ENCODE results near the gene ALG9. TPM values are rescaled to one million over a fixed set of nuclear protein-coding genes. Genes with fewer than 3 reads are reported as not detected.

ALG9 gene
- polyA plus RNA-seq, 1 donor (not counting 4 experiments of a cell fraction or from before 2014, with no cell fraction given): 27.2 TPM

- Histone ChIP-seq H3K4me2 (ENCODE audit: control insufficient read depth, extremely low read depth, insufficient read depth, low read depth, low read length) (peak within 1 kb of the TSS; percentile 88), H3K4me3 (ENCODE audit: control insufficient read depth in 2 of 3, extremely low read depth in 1 of 3, insufficient read depth in 2 of 3, low read depth in 1 of 3, low read length in 3 of 3) (peak within 1 kb of the TSS; percentile 13 to 76 (median 63)), H3K9me3 (ENCODE audit: control insufficient read depth, low read depth, low read length) (no peaks in the 10 kb centered on the region), H3K27ac (ENCODE audit: control insufficient read depth, insufficient read depth, low read length) (no peak within 1 kb of the TSS), H3K79me2 (ENCODE audit: control insufficient read depth, insufficient read depth, low read length) (no peaks in the 10 kb centered on the region), H3K4me1 (ENCODE audit: control insufficient read depth, extremely low read depth, insufficient read depth, low read length) (peaks cover 15% of the 10 kb centered on the region), H3K9ac (ENCODE audit: control insufficient read depth, extremely low read depth, insufficient read depth, low read length) (peak within 1 kb of the TSS; percentile 41), H3K36me3 (ENCODE audit: control insufficient read depth in 2 of 2, extremely low read depth in 1 of 2, insufficient read depth in 2 of 2, low read length in 2 of 2) (no peaks in the 10 kb centered on the region), H3K9me1 (ENCODE audit: control insufficient read depth, extremely low read depth, insufficient read depth, low read length) (no peaks in the 10 kb centered on the region), H2AFZ (ENCODE audit: control insufficient read depth, low read length) (peak within 1 kb of the TSS; percentile 100), H4K20me1 (ENCODE audit: control insufficient read depth, extremely low read depth, insufficient read depth, low read length) (no peaks in the 10 kb centered on the region), H3K27me3 (ENCODE audit: control insufficient read depth, extremely low read depth, insufficient read depth, low read length) (peaks cover 3% of the 10 kb centered on the region)
- dilution Hi-C loops (cut with MboI; ENCODE audit: extremely low pct_ligation_motif_present, low sequenced_read_pairs): no loop called here
- TF ChIP-seq EZH2 (IDR thresholded peaks at IDR 0.05; ENCODE audit: low read length): no peak
- peak in 1 of 3 experiments; percentile 4 for TF ChIP-seq CTCF (optimal IDR thresholded peaks at IDR 0.05 in 1 of 3, IDR thresholded peaks at IDR 0.05 in 1 of 3, conservative IDR thresholded peaks at IDR 0.05 in 1 of 3; ENCODE audit: extremely low read depth in 1 of 3, insufficient read depth in 2 of 3, low read length in 3 of 3)
- no peak for DNase-seq (ENCODE audit: low read depth, low spot score)
- FAIRE-seq: peak; percentile 65
Measured at GRCh38 chr11:111918390-111919256, 47.2 kb upstream of the ALG9 start, which contains the start of gene C11orf52. C11orf52 (plus strand) TSS chr11:111918913; CDS start chr11:111918973, 60 bp downstream.

GRCh38 chr11:111917788-111918187 lies 46.4 kb upstream of the ALG9 start:
- DNase-seq (ENCODE audit: low read depth, low spot score): no peak
- dilution Hi-C loops (cut with MboI; ENCODE audit: extremely low pct_ligation_motif_present, low sequenced_read_pairs): no loop called here
- H2AFZ ChIP-seq (ENCODE audit: control insufficient read depth, low read length): no peak overlapping the region

More at GRCh38 chr11:111917788-111918187, 46.4 kb upstream of the ALG9 start:
- no peak for TF ChIP-seq EZH2 (IDR thresholded peaks at IDR 0.05; ENCODE audit: low read length)
- TF ChIP-seq CTCF (optimal IDR thresholded peaks at IDR 0.05 in 1 of 3, IDR thresholded peaks at IDR 0.05 in 1 of 3, conservative IDR thresholded peaks at IDR 0.05 in 1 of 3; ENCODE audit: extremely low read depth in 1 of 3, insufficient read depth in 2 of 3, low read length in 3 of 3): no peak
- Histone ChIP-seq H3K9ac (ENCODE audit: control insufficient read depth, extremely low read depth, insufficient read depth, low read length) (no peak overlapping the region), H3K4me1 (ENCODE audit: control insufficient read depth, extremely low read depth, insufficient read depth, low read length) (peaks cover 9% of the 10 kb centered on the region), H3K4me3 (ENCODE audit: control insufficient read depth in 2 of 3, extremely low read depth in 1 of 3, insufficient read depth in 2 of 3, low read depth in 1 of 3, low read length in 3 of 3) (no peak overlapping the region), H3K4me2 (ENCODE audit: control insufficient read depth, extremely low read depth, insufficient read depth, low read depth, low read length) (no peak overlapping the region), H3K79me2 (ENCODE audit: control insufficient read depth, insufficient read depth, low read length) (no peaks in the 10 kb centered on the region), H3K9me3 (ENCODE audit: control insufficient read depth, low read depth, low read length) (no peaks in the 10 kb centered on the region), H3K27me3 (ENCODE audit: control insufficient read depth, extremely low read depth, insufficient read depth, low read length) (peaks cover 3% of the 10 kb centered on the region), H3K36me3 (ENCODE audit: control insufficient read depth in 2 of 2, extremely low read depth in 1 of 2, insufficient read depth in 2 of 2, low read length in 2 of 2) (no peaks in the 10 kb centered on the region), H4K20me1 (ENCODE audit: control insufficient read depth, extremely low read depth, insufficient read depth, low read length) (no peaks in the 10 kb centered on the region), H3K27ac (ENCODE audit: control insufficient read depth, insufficient read depth, low read length) (no peak overlapping the region), H3K9me1 (ENCODE audit: control insufficient read depth, extremely low read depth, insufficient read depth, low read length) (no peaks in the 10 kb centered on the region)
- FAIRE-seq: no peak
